Ishikawa (cell line): ENCODE results near the gene CNIH2.

Experiments used
- EGR1 ChIP-seq: IDR thresholded peaks from 2 replicates; pipeline ENCODE4 v1.6.1; 2012
- EP300 ChIP-seq: IDR thresholded peaks from 2 replicates; pipeline ENCODE4 v1.6.1; 2012; ENCODE audit warnings: borderline replicate concordance
- FOXM1 ChIP-seq: IDR thresholded peaks from 2 replicates; pipeline ENCODE4 v1.6.1; 2012; ENCODE audit warnings: low read depth, borderline replicate concordance
- MAX ChIP-seq: IDR thresholded peaks from 2 replicates; pipeline ENCODE4 v1.6.1; 2012
- RAD21 ChIP-seq: IDR thresholded peaks from 2 replicates; pipeline ENCODE4 v1.6.1; 2012; ENCODE audit warnings: low read depth
- TAF1 ChIP-seq: IDR thresholded peaks from 2 replicates; pipeline ENCODE4 v1.6.1; 2012; ENCODE audit warnings: low read depth, mild to moderate bottlenecking
- TEAD4 ChIP-seq: IDR thresholded peaks from 2 replicates; pipeline ENCODE4 v1.6.1; 2012
- YY1 ChIP-seq: IDR thresholded peaks from 2 replicates; pipeline ENCODE4 v1.6.1; 2012; ENCODE audit warnings: low read depth

GRCh38 chr11:66262191-66262590 lies 15.8 kb upstream of the CNIH2 start:
- no peak for TF ChIP-seq YY1
- TF ChIP-seq EGR1 = no peak
- no peak for TF ChIP-seq TEAD4
- no peak for TF ChIP-seq MAX
- no peak for TF ChIP-seq TAF1
- TF ChIP-seq RAD21 = no peak
- TF ChIP-seq FOXM1 = no peak
- TF ChIP-seq EP300 = no peak
